PFSK-1 (cell line): ENCODE results near the gene KRTAP4-2.

ENCODE experiments used
- REST ChIP-seq, 2 experiments: IDR thresholded peaks; 2 replicates each; pipeline versions ENCODE4 v1.6.1 to v1.8.0; 2011 to 2012; ENCODE audit warnings: low read depth in 2 of 2, low read length in 2 of 2, control low read depth in 1 of 2, inconsistent platforms in 1 of 2, mild to moderate bottlenecking in 1 of 2, moderate library complexity in 1 of 2; ENCODE audit not compliant: insufficient read depth in 1 of 2
- TAF1 ChIP-seq: IDR thresholded peaks from 2 replicates; pipeline ENCODE4 v1.6.1; 2012; ENCODE audit warnings: low read length, control low read depth, borderline replicate concordance; ENCODE audit not compliant: insufficient read depth

- TF ChIP-seq TAF1 (no peak), REST (IDR thresholded peaks at IDR 0.05; ENCODE audit: insufficient read depth in 1 of 2, low read depth in 2 of 2, low read length in 2 of 2) (no peak)
These were observed 24.2 kb downstream of the KRTAP4-2 start for GRCh38 chr17:41153856-41154255.
